Iris pigment epithelial cell (primary cell): ENCODE data around the gene TTLL9.
"Not testable (repeated sequence)": the region's sequence is repeated elsewhere in the genome, so short reads cannot be mapped to it uniquely, and the experiment has no call there.

Source experiments
- DNase-seq: peaks from one replicate; pipeline ENCODE4 v3.0.0-alpha.2; 2011; ENCODE audit warnings: low read depth

Gene TTLL9, protein sequence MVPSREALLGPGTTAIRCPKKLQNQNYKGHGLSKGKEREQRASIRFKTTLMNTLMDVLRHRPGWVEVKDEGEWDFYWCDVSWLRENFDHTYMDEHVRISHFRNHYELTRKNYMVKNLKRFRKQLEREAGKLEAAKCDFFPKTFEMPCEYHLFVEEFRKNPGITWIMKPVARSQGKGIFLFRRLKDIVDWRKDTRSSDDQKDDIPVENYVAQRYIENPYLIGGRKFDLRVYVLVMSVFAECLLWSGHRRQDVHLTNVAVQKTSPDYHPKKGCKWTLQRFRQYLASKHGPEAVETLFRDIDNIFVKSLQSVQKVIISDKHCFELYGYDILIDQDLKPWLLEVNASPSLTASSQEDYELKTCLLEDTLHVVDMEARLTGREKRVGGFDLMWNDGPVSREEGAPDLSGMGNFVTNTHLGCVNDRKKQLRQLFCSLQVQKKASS

DNA sequence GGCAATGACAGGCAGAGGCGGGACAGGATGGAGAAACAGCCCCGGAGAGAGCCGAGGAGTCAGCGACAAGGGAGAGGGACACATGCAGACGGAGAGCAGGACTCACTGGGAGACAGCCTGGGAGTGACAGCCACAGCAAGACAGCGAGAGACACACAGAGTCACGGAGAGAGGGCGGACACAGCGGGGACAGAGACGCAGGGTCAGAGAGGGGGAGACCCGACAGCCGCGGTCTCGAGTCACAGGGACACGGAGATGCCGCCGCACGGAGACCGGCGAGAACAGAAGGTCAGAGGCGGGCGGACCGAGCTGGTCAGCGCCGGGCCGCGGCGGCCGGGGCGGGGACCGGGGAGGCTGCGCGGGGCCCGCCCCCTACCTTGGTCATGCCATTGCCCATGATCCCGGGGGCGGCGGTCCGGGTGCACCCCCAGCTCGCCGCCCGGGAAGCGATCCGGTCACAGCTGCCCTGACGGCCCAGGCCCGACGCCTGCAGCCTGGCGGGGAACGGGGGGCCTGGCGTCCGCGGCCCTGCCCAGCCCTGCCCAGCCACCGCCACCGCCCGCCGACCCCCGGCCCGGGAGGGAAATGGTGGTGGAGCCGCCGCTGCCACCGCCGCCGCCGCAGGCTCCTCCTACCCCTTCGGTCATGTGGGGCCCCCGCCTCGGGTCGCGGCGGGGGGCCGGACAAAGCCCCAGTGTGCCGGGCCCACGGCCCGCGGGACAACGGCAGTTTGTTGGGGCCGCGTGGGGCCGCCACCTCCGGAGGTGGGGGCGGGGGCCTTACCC, at the start of gene TTLL9, which contains the start of gene DUSP15:
Gene TTLL9, plus strand, starts transcription at position 693 of the 784 bp plus-strand sequence. CDS start 493 bp downstream, outside the sequence.
Gene DUSP15, minus strand, starts transcription at position 586 of the 784 bp plus-strand sequence. Its CDS starts 190 bp downstream, at position 396.
- no peak for DNase-seq

DNA sequence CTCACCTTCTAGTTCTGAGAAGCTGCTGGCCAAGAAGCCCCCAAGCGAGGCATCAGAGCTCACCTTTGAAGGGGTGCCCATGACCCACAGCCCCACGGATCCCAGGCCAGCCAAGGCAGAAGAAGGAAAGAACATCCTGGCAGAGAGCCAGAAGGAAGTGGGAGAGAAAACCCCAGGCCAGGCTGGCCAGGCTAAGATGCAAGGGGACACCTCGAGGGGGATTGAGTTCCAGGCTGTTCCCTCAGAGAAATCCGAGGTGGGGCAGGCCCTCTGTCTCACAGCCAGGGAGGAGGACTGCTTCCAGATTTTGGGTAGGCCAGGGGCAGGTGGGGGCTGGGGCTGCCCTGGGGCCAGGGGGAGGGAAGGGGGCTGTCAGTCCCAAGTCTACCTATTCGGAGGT, 49.0 kb upstream of the TTLL9 start:
- DNase-seq, result no peak

DNA sequence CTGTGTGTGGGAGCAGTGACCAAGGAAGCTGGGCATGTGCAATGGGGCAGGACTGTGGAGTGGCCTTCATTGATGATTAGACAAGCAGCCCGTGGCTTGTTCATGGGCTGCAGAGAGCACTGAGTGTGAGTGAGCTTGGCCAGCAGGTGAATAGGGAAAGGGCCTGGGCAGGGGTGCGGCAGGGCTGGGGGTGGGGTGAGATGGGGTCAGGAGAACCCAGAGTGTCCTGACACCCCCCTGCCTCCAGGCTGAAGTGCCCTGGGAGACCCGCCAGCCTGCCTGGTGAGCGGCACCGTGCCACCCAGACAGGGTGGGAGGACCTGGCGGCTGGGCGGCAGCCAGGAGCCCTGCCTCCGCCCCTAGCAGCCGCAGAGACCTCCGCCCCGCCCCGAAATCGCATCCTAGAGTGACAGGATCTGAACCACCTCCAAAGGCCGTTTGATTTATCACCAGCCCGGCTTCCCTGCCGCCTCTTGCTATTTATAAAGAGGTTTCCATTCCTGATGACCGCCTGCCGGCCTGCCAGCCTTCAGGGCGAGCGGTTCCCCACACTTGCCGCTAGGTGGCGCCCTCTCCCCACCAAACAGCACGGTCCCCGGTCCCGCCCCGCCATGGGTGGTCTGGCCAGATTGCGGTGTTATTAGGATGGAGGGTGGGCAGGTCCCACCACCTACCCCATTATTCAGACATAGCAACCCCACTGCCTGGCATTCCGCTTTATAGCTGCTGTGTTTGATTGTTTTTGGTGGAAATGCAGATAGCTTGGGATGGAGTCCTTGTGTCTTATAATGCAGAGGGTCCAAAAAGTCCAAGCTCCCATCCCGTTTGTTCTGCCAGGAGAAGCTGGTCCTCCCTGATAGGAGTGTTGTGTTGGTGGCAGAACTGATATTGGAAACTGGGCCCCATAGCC, 47.8 kb upstream of the TTLL9 start:
- peak; percentile 35 for DNase-seq

DNA sequence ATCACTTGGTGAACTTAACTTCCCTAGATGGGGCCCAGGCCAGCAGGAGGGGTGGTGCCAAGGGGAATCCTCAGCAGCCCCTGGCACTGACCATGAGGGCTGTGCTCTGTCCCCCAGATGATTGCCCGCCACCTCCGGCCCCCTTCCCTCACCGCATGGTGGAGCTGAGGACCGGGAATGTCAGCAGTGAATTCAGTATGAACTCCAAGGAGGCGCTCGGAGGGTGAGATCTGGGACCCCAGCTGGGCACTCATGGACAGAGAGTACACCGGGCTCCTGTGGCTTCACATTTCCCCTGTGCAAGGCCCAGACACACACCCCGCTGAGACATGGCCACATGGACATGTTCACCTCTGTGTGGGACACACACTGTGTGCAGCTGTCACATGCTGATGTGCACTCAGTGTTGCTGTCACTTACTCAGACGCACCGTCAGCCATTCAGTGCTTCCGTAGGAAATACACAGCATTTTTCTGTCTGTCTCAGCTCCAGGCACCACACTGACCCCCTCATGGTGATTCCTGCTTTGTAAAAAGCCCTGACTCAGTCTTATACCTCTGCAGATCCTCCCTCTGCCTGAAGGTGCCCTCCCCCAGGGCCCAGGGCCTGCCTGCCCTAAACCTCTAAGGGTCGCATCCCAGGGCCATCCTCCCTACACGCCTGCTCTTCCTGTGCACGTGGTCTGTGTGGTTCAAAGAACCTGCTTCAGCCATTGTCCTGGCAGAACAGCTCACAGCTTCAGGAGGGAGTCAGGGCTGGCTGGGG, 46.9 kb upstream of the TTLL9 start:
- DNase-seq, result no peak

DNA sequence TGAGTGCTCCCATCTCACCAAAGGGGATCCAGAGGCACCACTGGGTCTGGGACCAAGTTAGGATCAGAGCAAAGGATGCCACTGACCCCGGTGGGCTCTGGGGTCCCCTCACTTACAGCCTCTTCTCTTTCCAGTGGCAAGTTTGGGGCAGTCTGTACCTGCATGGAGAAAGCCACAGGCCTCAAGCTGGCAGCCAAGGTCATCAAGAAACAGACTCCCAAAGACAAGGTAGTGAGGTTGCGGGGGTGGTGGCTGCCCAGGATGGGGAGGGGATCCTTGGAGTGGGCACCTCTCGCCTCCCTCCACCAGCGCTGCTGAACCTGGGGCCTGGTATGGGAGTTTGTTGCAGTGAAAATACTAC, 46.3 kb upstream of the TTLL9 start:
- no peak for DNase-seq

DNA sequence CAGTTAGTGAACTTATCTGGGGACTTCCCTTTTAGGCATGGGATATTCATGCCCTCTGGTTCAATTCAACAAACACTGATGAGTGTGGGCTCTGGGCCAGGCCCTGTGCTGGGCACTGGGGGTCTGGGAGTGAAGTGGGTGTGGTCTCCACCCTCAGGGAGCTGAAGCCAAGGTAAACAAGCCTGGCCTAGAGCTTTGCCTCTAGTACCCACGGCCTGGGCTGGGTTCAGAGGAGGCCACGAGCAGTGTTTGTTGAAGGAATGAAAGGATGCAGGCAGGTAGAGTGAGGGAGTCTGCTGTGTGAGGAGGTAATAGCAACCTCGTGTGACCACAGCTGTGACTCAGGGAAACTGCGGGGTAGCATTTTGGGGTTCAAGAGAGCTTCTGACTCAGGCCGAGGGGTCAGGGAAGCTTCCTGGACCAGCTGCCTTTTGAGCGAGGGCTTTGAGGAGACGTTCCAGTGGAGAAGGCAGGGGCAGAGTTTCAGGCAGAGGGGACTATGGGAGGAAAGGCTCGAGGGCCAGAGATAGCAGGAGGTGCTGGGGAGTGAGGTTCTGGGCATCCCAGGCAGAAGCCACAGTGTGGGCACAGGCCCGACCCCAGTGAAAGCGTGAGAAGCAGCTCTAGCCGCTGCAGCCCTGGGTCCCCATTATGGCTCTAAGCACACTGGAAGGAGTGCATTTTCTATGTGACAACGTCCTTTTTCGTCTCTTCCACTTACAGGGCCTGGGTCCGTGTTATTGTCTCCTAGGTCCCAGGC, 45.7 kb upstream of the TTLL9 start:
- no peak for DNase-seq

DNA sequence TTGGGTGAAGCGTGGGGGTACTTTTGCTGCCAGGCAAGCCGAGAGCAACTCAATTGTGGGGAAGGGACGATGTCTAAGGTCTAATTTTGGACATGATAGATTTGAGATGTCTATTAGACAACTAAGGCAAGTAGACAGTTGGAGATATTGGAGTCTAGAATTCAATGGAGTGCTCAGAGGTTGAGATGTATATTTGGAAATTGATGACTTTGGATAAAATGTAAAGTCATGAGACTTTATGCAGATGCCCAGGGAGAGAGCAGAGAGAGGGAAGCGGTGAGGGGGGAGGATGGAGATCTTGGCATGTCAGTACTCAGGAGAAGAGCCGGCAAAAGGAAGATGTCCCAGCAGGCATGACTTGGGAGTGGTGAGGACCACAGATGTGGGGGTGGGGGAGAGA, 44.4 kb upstream of the TTLL9 start:
- DNase-seq, result no peak

DNA sequence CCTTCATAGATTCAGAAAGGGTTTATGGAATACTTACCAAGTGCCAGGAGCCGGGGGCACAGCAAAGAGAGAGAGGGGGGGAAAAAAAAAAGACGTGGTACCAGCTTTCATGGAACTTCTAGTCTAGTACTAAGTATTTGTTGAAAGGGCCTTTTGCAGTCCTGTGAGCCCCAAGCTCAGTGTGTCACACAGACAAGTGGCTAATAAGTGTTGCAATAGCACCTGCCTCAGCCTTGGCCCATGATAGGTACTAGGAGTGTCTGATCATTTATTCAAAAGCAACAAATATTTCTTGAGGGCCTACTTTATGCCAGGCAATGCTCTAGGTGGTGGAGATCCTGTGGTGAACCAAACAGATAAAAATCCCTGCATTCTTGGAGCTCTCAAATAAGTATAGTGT, 43.4 kb upstream of the TTLL9 start:
- no peak for DNase-seq

DNA sequence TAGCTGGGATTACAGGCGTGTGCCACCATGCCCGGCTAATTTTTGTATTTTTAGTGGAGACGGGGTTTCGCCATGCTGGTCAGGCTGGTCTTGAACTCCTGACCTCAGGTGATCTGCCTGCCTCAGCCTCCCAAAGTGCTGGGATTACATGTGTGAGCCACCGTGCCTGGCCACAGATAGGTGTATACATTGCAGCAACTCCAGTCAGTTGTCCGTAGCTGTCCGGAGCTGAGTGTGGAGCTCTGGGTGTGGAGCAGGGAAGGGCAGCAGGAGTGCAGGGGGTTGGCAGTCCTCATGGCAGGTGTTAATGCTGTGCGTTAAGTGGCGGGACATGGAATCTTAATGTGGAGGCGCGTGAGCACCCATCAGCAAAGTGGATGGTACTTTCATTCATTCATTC, 42.4 kb upstream of the TTLL9 start:
- DNase-seq, result not testable (repeated sequence)

DNA sequence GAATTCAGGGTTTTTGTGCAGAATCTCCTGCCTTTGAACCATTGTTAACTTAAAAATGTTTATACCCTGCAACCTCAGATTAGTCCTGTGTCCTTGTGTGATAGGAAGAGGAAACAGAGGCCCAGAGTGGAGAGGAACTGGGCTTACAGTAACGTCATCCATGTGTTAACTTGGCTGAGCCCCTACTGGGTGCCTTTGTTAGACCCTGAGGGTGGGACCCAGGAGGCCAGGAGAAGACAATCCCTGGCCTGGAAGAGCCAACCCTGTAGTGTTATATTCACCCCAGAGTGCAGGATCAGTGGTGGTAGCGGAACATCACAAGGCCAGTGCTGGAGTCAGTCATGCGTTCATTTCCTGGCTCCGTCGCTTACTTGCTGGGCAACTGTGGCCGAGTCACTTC, 40.7 kb upstream of the TTLL9 start:
- no peak for DNase-seq

DNA sequence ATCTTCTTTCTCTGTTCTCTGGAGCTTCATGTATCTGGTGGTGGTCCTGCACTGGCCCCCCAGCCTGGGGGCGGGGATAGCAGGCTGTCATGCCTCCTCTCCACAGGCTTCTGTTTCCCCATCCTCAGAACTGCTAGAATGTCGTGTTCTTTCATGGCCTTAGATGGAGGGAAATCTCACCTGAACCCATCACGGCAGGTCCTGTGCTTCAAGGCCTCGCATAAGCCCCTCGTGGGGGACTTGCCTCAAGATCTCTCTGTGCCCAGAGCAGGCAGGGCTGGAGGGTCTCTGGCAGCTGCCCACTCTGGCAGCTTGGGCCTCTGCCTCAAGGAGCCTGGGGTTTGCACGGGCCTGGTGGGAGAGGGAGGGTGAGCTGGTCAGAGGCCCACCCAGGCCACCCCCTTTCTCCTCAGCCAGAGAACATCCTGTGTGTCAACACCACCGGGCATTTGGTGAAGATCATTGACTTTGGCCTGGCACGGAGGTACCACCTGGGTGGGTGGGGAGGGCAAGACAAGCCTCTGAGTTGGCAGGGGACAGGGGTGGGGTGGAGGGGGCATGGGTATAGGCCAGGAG, 39.9 kb upstream of the TTLL9 start:
- DNase-seq, result no peak

DNA sequence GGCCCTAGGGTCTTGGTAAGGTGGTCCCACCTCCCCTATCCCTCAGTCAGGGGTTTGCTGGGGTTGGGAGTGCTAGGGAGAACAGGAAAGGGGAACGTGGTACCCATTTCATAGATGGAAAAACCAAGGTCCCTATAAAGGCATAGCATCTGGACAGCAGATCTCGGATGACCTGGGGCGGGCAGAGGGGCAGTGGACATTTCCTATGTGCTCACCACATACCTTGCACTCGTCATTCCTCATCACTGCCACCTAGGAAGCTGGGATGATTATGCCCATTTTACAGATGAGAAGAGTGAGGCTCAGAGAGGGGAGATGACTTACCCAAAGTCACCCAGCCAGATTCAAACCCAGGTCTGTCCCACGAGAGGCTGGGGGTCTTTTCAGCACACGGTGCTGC, 39.2 kb upstream of the TTLL9 start:
- DNase-seq, result no peak

DNA sequence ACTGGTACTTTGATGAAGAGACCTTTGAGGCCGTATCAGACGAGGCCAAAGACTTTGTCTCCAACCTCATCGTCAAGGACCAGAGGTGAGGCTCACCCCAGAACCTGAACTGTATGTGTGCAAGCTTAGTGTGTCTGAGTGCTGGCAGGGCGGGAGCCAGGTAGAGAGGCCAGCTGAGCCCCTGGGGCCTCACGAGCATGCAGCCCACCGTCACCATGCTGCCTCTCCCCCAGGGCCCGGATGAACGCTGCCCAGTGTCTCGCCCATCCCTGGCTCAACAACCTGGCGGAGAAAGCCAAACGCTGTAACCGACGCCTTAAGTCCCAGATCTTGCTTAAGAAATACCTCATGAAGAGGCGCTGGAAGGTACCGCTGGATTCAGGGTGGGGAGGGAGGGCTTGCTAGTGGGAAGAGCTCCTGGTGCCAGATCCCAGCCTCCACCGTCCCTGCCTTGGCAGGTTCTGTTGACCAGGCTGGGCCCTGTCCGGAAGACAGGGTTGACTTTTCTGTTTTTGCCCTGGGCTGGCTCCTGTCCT, 38.6 kb upstream of the TTLL9 start:
- no peak for DNase-seq

DNA sequence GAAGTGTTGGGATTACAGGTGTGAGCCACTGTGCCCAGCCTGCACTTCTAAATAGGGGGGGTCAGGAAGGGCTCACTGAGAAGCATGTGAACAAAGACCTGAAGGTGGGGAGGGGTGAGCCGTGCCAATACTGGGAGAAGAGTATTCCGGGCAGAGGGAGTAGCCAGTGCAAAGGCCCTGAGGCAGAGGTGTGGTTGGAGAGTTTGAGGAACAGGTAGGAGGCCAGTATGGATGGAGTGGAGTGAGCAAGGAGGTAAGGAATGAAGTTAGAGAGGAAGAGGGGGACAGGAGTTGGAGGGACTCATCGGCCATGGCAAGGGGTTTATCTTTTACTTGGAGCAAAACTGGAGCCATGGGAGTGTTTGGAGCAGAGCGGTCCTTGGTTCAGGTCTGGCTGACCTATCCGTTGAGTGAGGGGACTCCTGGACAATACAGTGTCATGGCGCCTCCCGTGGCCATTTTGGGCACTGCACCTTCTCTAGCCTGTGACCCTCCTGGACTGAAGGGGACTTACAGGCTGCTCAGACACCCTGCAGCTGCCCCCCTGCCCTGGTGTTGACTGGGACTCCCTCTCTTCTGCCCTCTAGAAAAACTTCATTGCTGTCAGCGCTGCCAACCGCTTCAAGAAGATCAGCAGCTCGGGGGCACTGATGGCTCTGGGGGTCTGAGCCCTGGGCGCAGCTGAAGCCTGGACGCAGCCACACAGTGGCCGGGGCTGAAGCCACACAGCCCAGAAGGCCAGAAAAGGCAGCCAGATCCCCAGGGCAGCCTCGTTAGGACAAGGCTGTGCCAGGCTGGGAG, 37.1 kb upstream of the TTLL9 start:
- no peak for DNase-seq

DNA sequence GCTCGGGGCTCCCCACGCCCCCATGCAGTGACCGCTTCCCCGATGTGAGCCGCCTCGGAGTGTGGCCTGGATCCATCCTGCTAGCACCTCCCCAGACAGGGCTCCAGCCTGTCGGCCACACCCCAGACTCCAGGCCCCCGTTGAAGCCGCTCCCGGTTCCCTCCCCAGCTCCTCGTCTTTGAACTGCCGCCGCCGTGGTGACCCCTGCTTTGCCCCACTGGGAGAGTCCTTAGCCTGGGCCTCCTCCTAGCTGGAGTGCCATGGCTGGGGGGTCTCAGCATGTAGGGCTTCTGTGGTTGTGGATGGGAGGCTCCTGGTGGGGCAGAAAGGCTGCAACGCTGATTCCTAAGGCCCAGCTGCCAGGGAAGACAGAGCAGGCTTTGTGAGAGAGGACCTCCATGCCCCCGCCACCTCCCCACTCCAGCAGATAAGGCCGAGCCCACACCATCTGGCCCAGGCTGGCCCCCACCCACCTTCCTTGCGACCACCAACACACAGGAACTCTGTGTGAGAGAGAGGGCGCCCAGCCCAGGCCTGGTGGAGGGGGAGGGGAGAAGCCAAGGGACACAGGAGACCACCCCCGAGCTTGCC, 36.4 kb upstream of the TTLL9 start:
- no peak for DNase-seq

DNA sequence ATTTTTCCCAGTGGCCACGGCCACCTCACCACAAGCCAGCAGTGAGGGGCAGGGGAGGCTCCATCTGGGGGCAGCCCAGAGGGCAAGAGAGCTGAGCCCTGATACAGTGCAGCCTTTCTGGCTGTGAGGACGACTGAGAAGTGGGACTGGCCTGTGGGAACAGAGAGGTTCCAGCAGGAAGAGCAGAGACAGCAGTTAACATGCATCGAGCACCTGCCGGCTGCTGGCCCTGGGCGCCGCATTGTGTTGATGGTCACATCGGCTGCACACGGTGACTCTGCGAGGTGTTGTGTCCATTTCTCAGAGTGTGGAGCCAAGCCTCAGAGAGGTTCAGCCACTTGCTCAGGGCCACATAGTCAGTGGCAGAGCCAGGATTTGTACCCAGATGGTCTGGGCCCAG, 34.9 kb upstream of the TTLL9 start:
- no peak for DNase-seq

DNA sequence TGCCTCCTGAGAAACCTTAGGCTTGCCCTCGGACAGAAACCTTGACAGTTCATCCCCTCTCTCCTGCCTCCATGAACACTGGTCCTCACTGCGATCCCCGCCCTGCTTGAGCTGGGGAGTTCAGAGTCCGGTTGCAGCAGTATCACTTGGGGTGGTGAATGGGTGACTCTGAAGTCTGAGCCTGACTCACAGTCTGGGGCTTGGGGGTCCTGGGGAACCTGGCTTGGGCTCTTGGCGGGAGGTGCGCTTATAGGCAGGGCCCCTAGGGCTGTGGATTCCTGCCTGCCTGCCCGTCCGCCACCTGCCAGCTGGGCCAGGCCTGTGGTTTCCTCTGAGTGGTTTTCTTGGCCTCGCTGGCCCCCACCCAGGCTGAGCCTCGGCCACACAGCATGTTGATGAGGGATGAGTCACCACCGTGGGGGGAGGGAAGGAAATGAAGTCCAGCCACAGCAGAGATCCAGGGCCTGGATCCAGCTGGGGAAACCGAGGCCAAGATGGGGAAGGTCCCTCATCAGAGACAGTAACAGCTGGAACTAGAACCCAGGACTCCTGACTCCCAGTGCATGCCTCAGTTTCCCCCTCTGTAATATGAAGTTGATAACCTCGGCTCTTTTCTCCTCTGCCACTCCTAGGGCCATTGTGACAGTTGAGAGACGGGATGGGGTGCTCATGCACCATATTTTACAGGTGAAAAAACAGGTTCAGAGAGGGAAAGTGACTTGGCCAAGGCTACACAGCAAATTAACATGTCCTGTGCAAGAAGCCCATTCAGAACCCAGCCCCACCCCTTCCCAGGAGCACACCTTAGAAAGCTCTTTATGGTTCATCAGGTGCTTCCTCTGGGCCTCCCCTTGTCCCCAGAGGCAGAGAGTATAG, 34.2 kb upstream of the TTLL9 start:
- peak; percentile 93 for DNase-seq
